Mucosa of rectum (tissue), 2 donors: ENCODE measurements around the gene DARS1.

Experiments
- H3K27ac ChIP-seq, 2 donors: one replicate each; pipeline ENCODE4 v1.7.0; 2013; ENCODE audit warnings: inconsistent platforms in 2 of 2, low read depth in 2 of 2, low read length in 2 of 2
- H3K27me3 ChIP-seq, 2 donors: one replicate each; pipeline ENCODE4 v1.7.0; 2013; ENCODE audit warnings: low read length in 2 of 2; ENCODE audit not compliant: control insufficient read depth in 2 of 2, insufficient read depth in 2 of 2
- H3K36me3 ChIP-seq, 2 donors: one replicate each; pipeline ENCODE4 v1.7.0; 2013; ENCODE audit warnings: low read length in 2 of 2; ENCODE audit not compliant: control insufficient read depth in 2 of 2, insufficient read depth in 2 of 2
- H3K4me1 ChIP-seq, 2 donors: one replicate each; pipeline ENCODE4 v1.7.0; 2013; ENCODE audit warnings: low read length in 2 of 2, mild to moderate bottlenecking in 1 of 2; ENCODE audit not compliant: control insufficient read depth in 2 of 2, insufficient read depth in 2 of 2
- H3K4me3 ChIP-seq, 2 donors: one replicate each; pipeline ENCODE4 v1.7.0; 2013; ENCODE audit warnings: low read length in 2 of 2
- H3K9ac ChIP-seq, 2 donors: one replicate each; pipeline ENCODE4 v1.7.0; 2013; ENCODE audit warnings: low read length in 2 of 2, low read depth in 1 of 2, mild to moderate bottlenecking in 1 of 2
- H3K9me3 ChIP-seq, 2 donors: one replicate each; pipeline ENCODE4 v1.7.0; 2013; ENCODE audit warnings: low read length in 2 of 2; ENCODE audit not compliant: control insufficient read depth in 2 of 2
- donor health status: healthy.
- donor health status: Normal muscosa, but diverticular disease.

Gene DARS1

GRCh38 chr2:136006658-136007057 is 21.2 kb upstream of the DARS1 start:
- Histone ChIP-seq H3K36me3 (no peaks in the 10 kb centered on the region), H3K27ac (no peak overlapping the region), H3K4me1 (peaks cover 4 to 7% of the 10 kb centered on the region in 2 donors), H3K9ac (no peak overlapping the region), H3K9me3 (no peaks in the 10 kb centered on the region), H3K27me3 (no peaks in the 10 kb centered on the region), H3K4me3 (no peak overlapping the region)

- H3K27me3 ChIP-seq: no peaks in the 10 kb centered on the region
- H3K9ac ChIP-seq: no peak overlapping the region
- H3K4me1 ChIP-seq: peaks cover 4 to 7% of the 10 kb centered on the region in 2 donors
- H3K36me3 ChIP-seq: no peaks in the 10 kb centered on the region
- H3K4me3 ChIP-seq: no peak overlapping the region
- H3K27ac ChIP-seq: no peak overlapping the region
- H3K9me3 ChIP-seq: no peaks in the 10 kb centered on the region
Measured at GRCh38 chr2:136005462-136006196, 20.2 kb upstream of the DARS1 start.

- Histone ChIP-seq H3K4me1 (peaks cover 4 to 7% of the 10 kb centered on the region in 2 donors), H3K9ac (no peak overlapping the region), H3K36me3 (no peaks in the 10 kb centered on the region), H3K9me3 (no peaks in the 10 kb centered on the region), H3K27ac (no peak overlapping the region), H3K27me3 (no peaks in the 10 kb centered on the region), H3K4me3 (no peak overlapping the region)
Measured at GRCh38 chr2:136004965-136005364, 19.5 kb upstream of the DARS1 start.

GRCh38 chr2:136001131-136001530 is 15.7 kb upstream of the DARS1 start:
- H3K9ac ChIP-seq: no peak overlapping the region
- H3K27me3 ChIP-seq: no peaks in the 10 kb centered on the region
- H3K4me1 ChIP-seq: peaks cover 3 to 5% of the 10 kb centered on the region in 2 donors
- H3K36me3 ChIP-seq: no peaks in the 10 kb centered on the region
- H3K4me3 ChIP-seq: no peak overlapping the region
- H3K27ac ChIP-seq: no peak overlapping the region
- no peaks in the 10 kb centered on the region for H3K9me3 ChIP-seq

GRCh38 chr2:136000502-136000901 is 15.1 kb upstream of the DARS1 start:
- Histone ChIP-seq H3K27ac (no peak overlapping the region), H3K4me3 (no peak overlapping the region), H3K4me1 (no peaks in the 10 kb centered on the region), H3K9me3 (no peaks in the 10 kb centered on the region), H3K36me3 (no peaks in the 10 kb centered on the region), H3K27me3 (no peaks in the 10 kb centered on the region), H3K9ac (no peak overlapping the region)

GRCh38 chr2:135999899-136000298 is 14.5 kb upstream of the DARS1 start:
- no peaks in the 10 kb centered on the region for H3K27me3 ChIP-seq
- no peaks in the 10 kb centered on the region for H3K4me1 ChIP-seq
- H3K36me3 ChIP-seq: no peaks in the 10 kb centered on the region
- H3K27ac ChIP-seq: no peak overlapping the region
- H3K9me3 ChIP-seq: no peaks in the 10 kb centered on the region
- no peak overlapping the region for H3K9ac ChIP-seq
- no peak overlapping the region for H3K4me3 ChIP-seq

GRCh38 chr2:135998879-135999278 is 13.5 kb upstream of the DARS1 start:
- Histone ChIP-seq H3K9ac (no peak overlapping the region), H3K4me1 (no peaks in the 10 kb centered on the region), H3K4me3 (no peak overlapping the region), H3K36me3 (no peaks in the 10 kb centered on the region), H3K27me3 (no peaks in the 10 kb centered on the region), H3K9me3 (no peaks in the 10 kb centered on the region), H3K27ac (no peak overlapping the region)

GRCh38 chr2:135997380-135997779 is 12.0 kb upstream of the DARS1 start:
- Histone ChIP-seq H3K27ac (no peak overlapping the region), H3K9me3 (no peaks in the 10 kb centered on the region), H3K9ac (no peak overlapping the region), H3K36me3 (no peaks in the 10 kb centered on the region), H3K27me3 (no peaks in the 10 kb centered on the region), H3K4me3 (no peak overlapping the region), H3K4me1 (no peaks in the 10 kb centered on the region)

- Histone ChIP-seq H3K9ac (no peak overlapping the region), H3K4me3 (no peak overlapping the region), H3K36me3 (no peaks in the 10 kb centered on the region), H3K27ac (no peak overlapping the region), H3K4me1 (no peaks in the 10 kb centered on the region), H3K9me3 (no peaks in the 10 kb centered on the region), H3K27me3 (no peaks in the 10 kb centered on the region)
Measured at GRCh38 chr2:135996304-135996703, 10.9 kb upstream of the DARS1 start.

- H3K4me1 ChIP-seq: no peaks in the 10 kb centered on the region
- H3K27me3 ChIP-seq: no peaks in the 10 kb centered on the region
- H3K27ac ChIP-seq: no peak overlapping the region
- no peak overlapping the region for H3K4me3 ChIP-seq
- H3K36me3 ChIP-seq: no peaks in the 10 kb centered on the region
- no peak overlapping the region for H3K9ac ChIP-seq
- no peaks in the 10 kb centered on the region for H3K9me3 ChIP-seq
Measured at GRCh38 chr2:135994281-135994680, 8.9 kb upstream of the DARS1 start.
